Measurements from ENCODE around the gene PRELID2.
"Not testable (repeated sequence)": the region's sequence is repeated elsewhere in the genome, so short reads cannot be mapped to it uniquely, and the experiment has no call there.

Gene PRELID2

GRCh38 chr5:145743396-145744061 lies 91.6 kb downstream of the PRELID2 start:
- no peak for DNase-seq (ENCODE audit: low read depth)

- no peak for DNase-seq (ENCODE audit: low read depth)
Observed at GRCh38 chr5:145739843-145740242, 95.3 kb downstream of the PRELID2 start.

GRCh38 chr5:145738227-145738626 lies 96.9 kb downstream of the PRELID2 start:
- DNase-seq (ENCODE audit: low read depth), result no peak

- no peak for DNase-seq (ENCODE audit: low read depth)
Observed at GRCh38 chr5:145737578-145737977, 97.6 kb downstream of the PRELID2 start.

- not testable (repeated sequence) for DNase-seq (ENCODE audit: low read depth)
Observed at GRCh38 chr5:145729956-145730355, 105.2 kb downstream of the PRELID2 start.

DNA sequence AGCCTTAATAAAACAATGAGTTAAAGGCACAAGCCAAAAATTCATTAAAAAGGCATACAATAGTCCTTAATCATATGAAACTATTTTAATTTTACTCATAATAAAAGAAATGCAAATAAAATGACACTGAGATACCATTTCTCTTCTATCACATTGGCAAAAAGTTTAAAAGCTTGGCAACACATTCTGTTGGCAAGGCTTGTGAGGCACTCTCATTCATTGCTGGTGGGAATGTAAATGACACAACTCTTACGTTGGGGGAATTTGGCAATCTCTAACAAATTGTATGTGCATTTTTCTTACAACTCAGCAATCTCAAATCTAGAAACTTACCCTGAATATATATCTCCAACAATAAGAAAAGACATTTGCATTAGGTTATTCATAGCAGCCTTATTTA lies 111.6 kb downstream of the PRELID2 start:
- no peak for DNase-seq (ENCODE audit: low read depth)

DNA sequence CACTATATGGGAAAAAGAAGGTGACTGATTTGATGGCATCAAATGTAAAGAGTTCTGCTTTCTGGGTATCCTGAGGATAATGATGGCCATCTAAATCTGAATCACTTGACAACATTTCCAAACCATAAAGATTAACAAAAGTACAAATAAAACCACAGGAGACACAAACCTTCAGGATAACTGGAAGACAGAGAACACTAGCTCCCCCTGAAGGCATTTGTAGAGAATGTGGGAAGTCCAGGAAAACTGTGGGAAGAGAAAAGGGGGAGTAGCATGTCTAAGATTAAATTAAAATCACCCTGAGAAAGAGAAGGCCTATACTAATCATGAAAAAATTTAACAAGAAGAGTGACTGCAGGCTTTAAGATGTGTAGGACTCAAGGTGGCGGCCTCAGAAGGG lies 116.2 kb downstream of the PRELID2 start:
- DNase-seq (ENCODE audit: low read depth), result no peak

- no peak for DNase-seq (ENCODE audit: low read depth)
Observed at GRCh38 chr5:145715412-145715811, 119.7 kb downstream of the PRELID2 start.

DNA sequence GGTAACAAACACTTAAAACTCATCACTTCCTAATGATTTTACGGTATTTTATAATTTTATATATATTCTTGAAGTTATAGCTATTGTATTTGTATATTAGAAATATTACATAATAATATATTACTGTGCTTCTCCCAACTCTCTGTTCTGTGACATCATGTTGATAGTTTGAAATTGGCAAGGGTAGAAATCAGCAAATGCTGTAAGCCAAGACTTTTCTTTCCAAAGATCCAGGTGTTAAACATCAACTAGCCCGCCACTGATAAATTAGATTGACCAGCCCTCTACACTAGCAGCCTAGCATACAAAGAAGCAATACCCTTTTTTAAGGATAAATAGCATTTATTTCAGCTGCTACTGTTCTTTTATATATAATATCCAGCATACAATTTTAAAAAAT lies 122.9 kb downstream of the PRELID2 start:
- DNase-seq (ENCODE audit: low read depth), result no peak

DNA sequence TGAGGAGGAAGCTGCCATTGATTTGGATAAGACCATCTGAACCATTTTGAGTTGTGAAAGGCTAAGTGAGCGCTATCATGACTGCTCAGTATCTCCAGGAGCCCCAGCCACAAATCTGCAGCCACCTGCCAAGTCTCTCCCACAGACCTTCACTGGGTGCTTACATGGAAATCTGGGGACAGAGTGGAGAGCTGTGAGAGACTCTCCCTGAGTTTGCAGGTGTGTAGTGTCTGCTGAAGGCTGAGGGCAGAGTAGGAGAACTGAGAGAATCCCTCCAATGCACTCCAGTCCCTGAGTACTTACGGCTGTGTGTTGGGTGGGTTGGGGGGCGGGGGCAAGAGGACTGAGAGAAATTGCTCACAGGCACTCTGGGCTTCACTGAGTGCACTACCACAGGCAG lies 123.7 kb downstream of the PRELID2 start:
- no peak for DNase-seq (ENCODE audit: low read depth)

Measured in T-helper 22 cell (primary cell).